ENCODE measurements around the gene DPYSL4.

The DPYSL4 gene

DNA sequence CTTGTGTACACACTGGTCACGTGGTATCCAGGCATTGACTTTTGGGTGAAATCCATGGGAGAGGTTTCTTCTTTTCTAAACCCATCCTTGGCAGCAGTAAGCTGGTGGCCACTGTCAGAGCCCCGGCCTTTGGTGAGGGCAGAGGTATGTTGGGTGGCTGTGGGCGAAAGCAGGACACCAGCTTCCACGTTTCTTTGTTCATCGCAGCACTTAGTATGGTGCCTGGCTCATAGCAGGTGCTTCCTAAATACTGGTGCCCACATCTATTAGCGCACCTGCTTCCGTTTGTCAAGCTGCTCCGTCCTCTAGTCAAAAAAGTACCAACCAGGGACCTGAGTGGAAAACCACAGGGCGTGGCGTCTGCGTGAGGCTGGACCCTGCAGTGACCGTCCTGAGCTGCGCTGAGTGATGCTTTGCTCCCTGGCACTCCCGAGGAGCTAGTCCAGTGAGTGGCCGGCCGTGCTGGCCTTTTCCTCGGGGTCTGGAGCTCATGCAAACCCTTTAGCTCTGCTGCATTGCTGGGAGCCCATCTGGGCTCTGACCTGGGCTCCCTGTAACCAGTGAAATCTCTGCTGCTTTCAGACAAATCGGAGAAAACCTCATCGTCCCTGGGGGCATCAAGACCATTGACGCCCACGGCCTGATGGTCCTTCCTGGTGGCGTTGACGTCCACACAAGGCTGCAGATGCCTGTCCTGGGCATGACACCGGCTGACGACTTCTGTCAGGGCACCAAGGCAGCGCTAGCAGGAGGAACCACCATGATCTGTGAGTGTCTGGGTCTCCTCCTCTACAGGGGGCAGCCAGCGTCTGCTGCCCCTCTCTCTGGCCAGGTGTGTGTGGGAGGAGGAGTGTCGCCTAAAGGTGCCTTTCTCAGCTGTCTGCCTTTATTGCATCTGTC lies 5.6 kb downstream of the DPYSL4 start:
- intact Hi-C loops (cut with DNase I; ENCODE audit: low total_unique reads) = no loop called here
- Histone ChIP-seq H3K9me3 (no peaks in the 10 kb centered on the region), H3K27ac (no peak overlapping the region), H3K4me3 (no peak overlapping the region), H3K36me3 (no peaks in the 10 kb centered on the region), H3K4me1 (peaks cover 2 to 10% (median 6%) of the 10 kb centered on the region in 4 donors), H3K27me3 (peaks cover 0 to 49% of the 10 kb centered on the region in 2 donors)
- no peak for TF ChIP-seq CTCF (IDR thresholded peaks at IDR 0.05)
- DNase-seq = peak in 1 of 2 donors; percentile 60

DNA sequence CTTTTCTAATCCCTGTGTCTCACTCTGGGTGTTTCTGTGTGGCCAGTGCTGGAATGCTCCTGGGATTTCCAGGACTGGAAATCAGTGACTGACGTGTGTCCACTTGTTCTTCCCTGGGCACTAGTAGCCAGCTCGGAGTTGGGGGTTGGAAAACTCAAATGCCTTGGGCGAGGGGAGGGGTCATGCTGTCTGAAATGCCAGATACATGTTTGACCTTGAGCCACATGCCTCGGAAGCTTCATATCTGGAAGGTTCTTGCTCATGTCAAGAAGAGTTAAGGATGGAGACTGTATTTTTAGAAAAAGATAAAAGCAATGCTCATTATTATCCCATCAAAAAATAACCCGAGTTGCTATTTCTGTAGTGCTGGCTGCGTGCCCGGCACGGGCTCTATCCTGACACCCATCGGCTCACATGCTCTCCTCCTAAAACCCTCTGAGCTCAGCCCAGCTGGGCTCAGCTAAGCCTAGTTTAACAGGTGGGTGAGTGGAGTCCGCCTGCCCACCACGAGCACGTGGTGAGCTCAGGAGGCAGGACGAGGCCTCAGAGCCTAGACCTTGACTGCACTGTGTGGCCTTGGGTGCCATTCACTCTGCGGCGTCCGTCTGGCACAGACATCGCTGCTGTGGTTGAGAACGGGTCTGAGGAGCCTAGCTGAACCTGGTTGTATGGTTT lies 6.4 kb downstream of the DPYSL4 start:
- Histone ChIP-seq H3K36me3 (no peaks in the 10 kb centered on the region), H3K27ac (no peak overlapping the region), H3K27me3 (peaks cover 0 to 49% of the 10 kb centered on the region in 2 donors), H3K4me3 (no peak overlapping the region), H3K4me1 (peaks cover 0 to 2% (median 0%) of the 10 kb centered on the region in 4 donors), H3K9me3 (no peaks in the 10 kb centered on the region)
- no peak for TF ChIP-seq CTCF (IDR thresholded peaks at IDR 0.05)
- no peak for DNase-seq
- intact Hi-C loops (cut with DNase I; ENCODE audit: low total_unique reads) = no loop called here

DNA sequence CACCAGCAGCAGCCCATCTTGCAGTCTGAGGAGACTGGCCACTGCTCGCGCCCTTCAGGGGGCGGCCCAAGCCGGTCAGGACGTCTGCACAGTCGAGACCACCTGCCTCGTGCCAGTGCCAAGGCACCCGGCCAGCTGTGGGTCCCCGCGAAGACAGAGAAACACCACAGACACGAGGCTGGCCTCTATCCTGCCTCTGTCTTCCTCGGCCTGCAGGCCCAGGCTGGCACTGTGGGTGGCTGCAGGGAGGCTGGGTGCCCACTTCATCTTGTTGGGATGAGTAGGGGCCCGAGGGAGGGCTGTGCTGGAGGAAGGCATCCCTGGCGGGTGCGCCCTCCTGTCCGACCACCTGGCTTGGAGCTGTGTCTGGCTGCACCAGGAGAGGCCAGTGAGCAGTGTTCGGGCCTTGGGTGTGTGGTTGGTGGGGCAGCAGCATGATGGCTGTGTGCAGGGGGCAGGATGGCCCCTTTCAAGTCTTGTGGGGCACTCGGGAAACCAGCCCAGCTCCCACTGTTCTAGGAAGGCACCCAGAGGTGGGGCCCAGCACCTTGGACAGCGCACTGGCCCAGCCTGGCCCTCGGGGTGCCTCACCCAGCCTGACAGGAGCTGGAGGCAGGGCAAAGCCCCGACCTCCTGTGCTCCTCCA lies 7.3 kb downstream of the DPYSL4 start:
- Histone ChIP-seq H3K9me3 (no peaks in the 10 kb centered on the region), H3K36me3 (no peaks in the 10 kb centered on the region), H3K4me3 (no peak overlapping the region), H3K4me1 (no peaks in the 10 kb centered on the region), H3K27me3 (peaks cover 0 to 48% of the 10 kb centered on the region in 2 donors), H3K27ac (no peak overlapping the region)
- TF ChIP-seq CTCF (IDR thresholded peaks at IDR 0.05) = no peak
- peak in 1 of 2 donors; percentile 60 for DNase-seq
- intact Hi-C loops (cut with DNase I; ENCODE audit: low total_unique reads) = no loop called here

DNA sequence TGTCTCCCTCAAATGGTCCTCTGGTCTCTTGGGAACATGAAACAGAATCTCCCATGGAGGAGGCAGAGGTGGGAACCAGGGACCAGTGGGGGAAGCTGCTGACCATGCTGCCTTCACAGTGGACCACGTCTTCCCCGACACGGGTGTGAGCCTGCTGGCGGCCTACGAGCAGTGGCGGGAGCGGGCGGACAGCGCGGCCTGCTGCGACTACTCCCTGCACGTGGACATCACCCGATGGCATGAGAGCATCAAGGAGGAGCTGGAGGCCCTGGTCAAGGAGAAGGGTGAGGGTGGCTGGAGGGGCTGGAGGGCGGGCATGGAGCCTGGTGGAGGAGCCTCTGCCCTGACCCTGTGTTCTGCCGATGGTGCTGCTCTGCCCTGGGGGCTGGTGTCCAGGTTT lies 8.0 kb downstream of the DPYSL4 start:
- H3K36me3 ChIP-seq = no peaks in the 10 kb centered on the region

More for the DNA sequence above, 8.0 kb downstream of the DPYSL4 start:
- no peak for DNase-seq
- Histone ChIP-seq H3K27me3 (peaks cover 0 to 42% of the 10 kb centered on the region in 2 donors), H3K9me3 (no peaks in the 10 kb centered on the region), H3K27ac (no peak overlapping the region), H3K4me1 (no peaks in the 10 kb centered on the region), H3K4me3 (no peak overlapping the region)
- intact Hi-C loops (cut with DNase I; ENCODE audit: low total_unique reads) = no loop called here
- no peak for TF ChIP-seq CTCF (IDR thresholded peaks at IDR 0.05)
